SH-SY5Y (cell line): Measurements from ENCODE around the gene SSNA1.

Experiments
- GATA2 ChIP-seq: IDR thresholded peaks from 2 replicates; pipeline ENCODE4 v1.6.1; 2011; ENCODE audit warnings: mild to moderate bottlenecking, low read depth, low read length
- GATA3 ChIP-seq: IDR thresholded peaks from 2 replicates; pipeline ENCODE4 v1.6.1; 2011; ENCODE audit warnings: low read depth, mild to moderate bottlenecking, low read length, moderate library complexity

DNA sequence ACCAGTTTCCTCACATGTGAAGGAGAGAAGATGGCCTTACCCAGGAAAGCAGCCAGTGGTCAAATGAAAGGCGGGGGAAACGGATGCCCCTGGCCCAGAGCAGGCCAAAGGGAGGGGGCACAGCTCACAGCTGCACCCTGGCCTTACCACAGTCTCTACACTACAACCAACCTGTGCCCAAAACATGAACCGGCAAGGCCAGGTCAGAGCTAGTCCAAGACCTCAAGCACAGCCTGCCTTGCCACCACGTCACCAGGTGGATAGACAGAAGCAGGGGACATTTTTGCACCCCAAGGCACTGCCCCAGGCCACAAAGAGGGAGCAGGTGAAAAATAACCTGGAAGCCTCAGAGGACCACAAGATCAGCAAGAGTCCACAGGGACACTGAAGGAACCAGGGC lies 45.0 kb upstream of the SSNA1 start:
- TF ChIP-seq GATA2 (no peak), GATA3 (no peak)
